NCI-H2107 treated with DMSO at 0.1 percent for 48 hours (cell line): Measurements from ENCODE around the gene BHMT.

Experiments
- DNase-seq: peaks from one replicate; lab custom pipeline; 2025; ENCODE audit not compliant: unreplicated experiment; lab: John Stamatoyannopoulos, UW

BHMT gene, protein sequence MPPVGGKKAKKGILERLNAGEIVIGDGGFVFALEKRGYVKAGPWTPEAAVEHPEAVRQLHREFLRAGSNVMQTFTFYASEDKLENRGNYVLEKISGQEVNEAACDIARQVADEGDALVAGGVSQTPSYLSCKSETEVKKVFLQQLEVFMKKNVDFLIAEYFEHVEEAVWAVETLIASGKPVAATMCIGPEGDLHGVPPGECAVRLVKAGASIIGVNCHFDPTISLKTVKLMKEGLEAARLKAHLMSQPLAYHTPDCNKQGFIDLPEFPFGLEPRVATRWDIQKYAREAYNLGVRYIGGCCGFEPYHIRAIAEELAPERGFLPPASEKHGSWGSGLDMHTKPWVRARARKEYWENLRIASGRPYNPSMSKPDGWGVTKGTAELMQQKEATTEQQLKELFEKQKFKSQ

DNA sequence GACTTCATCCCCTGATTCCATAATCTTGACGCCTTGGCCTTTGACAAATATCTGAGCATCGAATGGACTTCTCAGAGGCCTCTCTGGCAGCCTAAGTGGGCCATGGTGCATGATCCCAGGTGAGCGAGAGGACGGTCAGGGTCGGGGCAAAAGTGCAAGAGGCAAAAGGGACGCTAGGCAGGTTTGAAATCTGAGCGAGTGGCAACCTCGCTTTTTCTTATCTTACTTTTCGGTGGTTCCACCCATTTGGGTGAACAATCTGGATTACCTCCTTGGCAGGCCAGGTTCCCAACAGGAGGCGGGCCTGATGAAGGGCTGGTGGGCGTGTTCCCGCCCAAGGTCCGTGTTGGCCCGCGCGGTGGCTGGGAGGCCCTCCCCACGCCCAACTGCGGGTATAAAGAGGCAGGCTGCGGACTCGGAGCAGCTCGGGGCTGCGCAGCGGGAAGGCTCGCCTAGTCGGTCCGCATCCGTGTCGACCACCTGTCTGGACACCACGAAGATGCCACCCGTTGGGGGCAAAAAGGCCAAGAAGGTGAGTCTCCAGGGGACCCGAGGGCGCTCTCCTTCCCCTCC is at the start of gene BHMT:
TSS of gene BHMT (plus strand) at position 423 of the 573 bp plus-strand sequence. CDS start at position 500, 77 bp downstream.
- no peak for DNase-seq

DNA sequence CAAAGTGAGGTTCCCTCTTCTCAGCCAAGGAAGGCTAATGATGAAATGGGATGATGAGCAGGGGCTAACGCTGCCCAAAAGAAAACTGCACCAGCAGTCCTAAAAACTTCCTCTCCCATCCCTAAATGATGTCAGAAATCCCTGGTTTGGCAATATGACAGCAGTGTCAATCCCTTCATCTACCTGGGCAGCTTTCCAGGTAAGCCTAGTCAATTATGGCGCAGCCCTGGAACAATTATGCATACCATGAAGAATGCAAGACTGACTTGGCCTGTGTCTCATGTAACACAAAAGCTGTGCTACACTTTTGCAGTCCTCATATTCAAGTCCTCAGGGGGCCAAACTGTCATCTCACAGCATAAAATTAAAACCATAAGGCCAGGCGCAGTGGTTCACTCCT is 49.2 kb upstream of the BHMT start:
- DNase-seq = no peak

DNA sequence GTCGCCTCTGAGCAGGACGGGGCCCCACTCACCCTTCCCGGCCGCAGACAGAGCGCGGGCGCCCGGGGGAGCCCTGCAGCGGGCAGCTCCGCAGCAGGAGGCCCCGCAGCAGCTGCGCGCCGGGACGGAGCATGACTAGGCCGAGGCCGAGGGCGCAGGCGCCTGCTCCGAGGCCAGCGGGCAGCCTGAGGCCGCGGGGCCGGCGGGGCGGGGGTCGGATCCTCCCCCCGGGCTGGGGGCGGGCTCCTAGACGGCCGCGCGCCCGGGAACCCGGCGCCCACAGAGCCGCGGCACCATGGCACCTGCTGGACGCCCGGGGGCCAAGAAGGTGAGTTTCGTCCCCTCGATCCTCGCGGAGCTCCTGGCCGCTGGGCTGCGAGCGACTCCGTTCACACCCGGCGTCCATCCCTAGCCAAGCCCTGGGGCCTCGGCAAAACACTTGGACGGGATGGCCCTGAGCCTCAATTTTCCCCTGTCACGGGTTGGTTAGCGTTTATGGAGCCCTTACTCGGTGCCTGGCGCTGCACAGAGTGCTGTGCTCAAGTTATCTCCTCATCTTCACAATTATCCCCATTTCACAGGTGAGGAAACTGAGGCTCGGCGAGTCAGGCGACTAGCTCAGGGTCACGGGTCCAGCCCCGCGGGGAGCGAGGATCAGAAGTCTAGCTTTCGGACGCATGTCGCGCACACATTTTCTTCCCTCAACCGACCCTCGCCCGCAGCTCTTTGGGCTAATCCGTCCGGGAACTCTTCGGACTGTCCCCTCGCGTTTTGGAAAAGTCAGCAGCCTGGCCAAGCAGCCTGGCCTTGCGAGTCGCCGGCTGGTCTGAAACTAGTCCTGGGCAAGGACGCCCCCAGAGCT is 41.9 kb upstream of the BHMT start, which contains the start of the genes BHMT2 and DMGDH:
TSS of gene BHMT2 (plus strand) at position 280 of the 862 bp plus-strand sequence. CDS start at position 296, 16 bp downstream.
TSS of gene DMGDH (minus strand) at position 187 of the 862 bp plus-strand sequence. CDS start at position 133, 54 bp downstream.
- no peak for DNase-seq

DNA sequence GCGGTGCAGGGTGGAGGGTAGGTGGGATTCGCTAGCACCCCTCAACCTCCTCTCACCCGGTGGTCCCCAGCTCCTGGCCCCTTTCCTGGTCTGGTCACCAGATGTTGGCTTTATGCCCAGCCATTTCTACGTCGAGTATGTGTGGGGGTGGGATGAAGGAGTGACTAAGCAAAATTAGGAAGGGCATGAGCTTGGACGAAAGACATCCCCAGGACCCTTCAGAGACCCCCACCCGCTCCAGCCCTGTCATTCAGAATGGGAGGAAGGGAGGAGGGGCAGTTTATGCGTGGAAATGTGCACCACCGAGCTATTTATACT is 41.3 kb upstream of the BHMT start:
- no peak for DNase-seq

DNA sequence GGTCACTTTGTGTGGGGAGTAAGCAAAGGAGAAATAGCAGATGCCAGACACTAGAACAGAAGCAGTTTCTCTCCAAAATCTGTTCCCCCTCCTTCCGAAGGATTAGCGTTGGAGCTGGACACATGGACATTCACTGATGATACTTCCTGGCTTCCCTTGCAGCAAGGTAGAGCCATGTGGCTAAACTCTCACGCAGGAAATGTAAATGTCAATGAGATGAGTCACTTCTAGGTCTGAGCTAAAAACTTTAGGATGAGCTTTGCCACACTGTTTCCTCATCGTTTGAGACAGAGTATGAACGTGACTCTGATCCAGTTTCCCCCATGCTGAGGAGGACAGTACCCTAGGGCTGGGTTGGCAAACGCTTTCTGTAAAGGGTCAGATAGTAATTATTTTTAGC is 37.0 kb upstream of the BHMT start:
- no peak for DNase-seq

DNA sequence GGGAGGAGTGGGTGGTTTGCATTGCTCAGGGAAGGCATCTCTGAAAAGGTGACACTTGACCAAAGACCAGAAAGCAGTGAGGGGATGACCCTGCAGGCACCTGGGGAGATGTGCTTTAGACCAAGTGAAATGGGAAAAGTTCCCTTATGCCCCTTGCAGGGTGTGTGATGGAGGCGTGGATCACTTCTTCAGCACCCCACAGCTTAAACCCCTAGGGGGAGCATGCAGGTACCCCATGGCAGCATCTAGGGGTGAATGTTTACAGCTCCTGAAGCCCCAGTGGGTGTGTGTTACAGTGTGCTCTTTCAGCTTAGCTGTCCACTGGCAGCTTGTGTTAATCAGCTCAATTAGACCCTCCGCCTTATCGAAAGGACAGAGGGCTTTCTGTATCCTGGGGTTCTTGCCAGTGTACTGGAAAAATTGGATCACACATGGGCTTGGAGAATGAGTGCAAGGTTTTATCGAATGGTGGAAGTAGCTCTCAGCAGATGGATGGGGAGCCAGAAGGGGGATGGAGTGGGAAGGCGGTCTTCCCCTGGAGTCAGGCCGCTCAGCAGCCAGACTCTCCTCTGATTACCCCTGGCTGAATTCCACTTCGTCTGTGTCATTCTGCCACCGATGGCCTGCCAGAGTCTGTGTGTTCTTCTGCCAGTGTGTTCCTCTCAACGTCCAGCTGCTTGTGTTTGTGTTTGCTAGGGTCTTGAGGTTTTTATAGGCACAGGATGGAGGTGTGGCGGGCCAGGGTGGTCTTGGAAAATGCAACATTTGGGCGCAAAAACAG is 35.8 kb upstream of the BHMT start:
- no peak for DNase-seq

DNA sequence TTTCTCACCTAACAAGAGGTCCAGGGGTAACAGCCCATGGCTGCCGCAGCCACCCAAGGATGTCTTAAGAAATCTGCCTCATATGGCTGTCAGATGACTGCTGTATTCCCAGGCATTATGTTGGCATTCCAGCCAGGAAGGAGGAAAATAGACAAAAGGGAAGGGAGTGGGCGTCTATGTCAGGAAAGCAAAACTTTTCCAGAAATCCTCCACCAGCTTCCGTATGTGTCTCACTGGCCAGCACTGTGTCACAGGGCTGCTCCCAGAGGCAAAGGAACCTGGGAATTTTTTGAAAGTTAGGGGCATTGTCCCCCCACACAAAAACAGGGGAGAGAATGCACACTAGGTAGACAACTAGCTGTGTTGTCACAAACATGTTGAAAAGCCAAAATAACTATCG is 34.8 kb upstream of the BHMT start:
- DNase-seq = no peak

DNA sequence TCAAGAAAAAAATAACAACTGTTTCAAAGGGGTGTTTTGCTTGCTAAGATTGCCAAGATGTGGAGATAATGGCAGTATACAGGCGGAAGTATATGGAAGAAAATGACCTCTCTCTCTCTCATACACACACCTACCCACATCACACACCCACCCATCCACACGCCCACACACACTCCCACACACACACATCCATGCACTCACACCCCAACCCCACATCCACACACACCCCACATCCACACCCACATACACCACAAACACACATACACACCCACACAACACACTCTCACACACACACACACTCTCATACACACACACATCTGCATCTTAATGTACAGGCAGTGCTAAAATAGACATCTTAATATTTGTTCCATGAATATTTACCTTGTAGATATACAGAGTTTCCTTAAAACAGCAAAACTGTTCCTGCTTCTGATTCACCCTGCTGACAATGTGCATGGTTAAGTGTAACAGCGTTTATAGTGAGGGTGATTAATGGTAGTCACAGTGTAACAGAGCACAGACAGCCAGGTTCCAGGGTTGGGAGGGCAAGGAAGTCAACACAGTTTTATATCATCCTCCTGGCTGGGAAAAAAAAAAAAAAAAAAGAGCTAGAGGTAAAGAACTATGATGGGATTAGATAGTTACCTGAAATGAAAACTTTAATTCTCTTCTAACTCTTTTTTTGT is 33.8 kb upstream of the BHMT start:
- no peak for DNase-seq

DNA sequence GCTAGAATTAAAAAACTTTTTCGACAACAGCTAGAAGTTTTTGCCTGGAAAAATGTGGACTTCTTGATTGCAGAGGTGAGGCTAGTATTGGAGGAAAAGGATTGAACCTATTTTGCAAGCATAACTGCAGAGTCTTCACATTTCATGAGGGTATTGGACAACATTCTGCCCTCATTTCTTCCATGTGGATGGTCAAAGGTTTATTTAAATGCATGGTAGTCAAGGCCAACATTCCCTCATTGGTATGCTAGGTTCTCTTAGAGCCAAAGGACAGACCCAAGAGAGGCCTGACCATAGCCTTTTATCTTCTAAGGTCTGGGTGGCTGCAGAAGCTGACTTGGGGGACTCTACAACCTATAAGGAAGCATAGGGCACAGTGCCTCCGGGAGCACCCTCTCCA is 30.8 kb upstream of the BHMT start:
- no peak for DNase-seq

DNA sequence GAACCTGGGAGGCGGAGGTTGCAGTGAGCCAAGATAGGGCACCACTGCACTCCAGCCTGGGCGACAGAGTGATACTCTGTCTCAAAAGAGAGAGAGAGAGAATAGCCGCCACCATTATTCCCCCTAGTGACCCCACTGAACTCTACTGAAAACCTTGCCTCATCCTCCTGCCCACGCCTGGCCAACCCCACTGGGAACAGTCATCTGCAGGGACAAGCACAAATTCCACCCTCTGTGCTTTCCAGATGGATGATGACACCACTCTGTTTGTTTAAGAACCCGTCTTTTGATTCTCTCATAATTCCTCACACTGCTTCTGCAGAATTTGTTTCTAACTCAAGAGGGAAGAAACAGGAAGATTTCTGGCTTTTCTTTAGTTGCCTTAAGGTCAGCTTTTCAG is 29.8 kb upstream of the BHMT start:
- no peak for DNase-seq

DNA sequence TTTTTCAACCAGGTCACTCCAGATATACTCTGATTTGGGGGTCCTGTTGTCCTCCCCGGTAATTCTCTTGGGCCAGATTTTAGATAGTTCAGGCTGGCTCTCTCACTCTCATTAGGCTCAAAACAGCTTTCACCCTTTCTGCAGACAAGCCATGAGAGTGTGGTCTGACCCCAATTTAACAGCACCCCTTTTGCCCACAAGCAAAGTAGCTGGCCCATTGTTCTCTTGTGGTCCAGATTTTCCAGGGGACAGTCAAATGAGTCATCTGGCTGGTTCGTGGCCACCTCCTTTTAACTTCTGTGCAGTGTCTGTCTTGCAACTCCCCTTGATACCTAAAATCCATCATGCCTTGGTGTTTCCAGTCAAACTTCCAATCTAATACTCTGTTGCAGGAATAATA is 25.5 kb upstream of the BHMT start:
- DNase-seq = no peak

DNA sequence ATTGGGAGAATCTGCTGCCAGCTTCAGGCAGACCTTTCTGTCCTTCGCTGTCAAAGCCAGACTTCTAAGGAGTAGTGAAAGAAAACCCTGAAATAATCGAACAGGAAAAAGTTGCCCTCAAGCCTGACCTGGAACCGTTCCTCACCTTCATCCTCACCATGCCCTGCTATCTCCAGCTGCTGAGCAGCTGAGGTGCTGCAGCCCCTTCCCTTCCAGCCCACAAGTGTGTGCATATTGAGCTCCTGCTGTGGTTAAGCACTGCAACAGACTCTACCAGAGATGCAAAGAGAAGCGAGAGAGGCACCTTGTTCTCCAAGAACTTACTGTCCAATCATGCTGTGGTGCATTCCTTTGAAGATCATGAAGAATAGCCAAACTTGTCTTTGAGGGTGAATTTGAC is 23.1 kb upstream of the BHMT start:
- no peak for DNase-seq

DNA sequence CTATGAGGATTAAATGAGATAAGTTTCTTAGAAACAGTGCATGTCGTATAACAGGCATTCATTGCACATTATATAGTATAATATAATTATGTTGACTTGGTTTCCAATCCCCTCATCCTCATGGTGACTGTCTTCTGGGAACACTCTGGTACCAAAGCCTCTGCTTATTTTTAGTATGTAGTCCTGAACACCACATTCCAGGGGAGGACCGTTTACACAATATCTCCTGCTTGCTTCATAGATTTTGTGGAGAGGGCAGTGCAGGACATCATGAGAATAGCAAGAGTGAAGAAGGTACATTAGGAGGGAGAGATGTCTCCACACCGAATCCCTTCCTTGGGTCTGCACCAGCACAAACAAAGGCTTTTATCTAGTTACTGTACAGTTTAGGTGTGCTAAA is 20.5 kb upstream of the BHMT start:
- DNase-seq = no peak

DNA sequence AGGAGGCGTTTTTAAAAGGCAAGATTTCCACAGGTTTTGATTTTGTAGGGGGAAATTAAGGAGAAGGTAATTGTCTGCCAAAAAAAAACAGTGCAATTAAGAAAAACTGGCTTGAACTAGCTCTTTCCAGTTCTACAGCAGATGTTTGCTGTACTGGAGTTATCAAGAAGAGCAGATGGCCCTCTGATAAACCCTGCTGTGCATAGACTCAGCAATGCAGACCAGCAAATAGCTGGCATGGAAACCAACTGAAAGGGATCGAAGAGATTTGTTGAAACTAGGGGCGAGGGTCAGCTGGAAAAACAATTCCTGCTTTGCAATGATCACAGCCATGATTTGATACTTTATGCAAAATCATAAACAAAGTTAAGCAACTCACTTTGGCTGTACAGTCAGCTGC is 17.8 kb upstream of the BHMT start:
- DNase-seq = no peak

DNA sequence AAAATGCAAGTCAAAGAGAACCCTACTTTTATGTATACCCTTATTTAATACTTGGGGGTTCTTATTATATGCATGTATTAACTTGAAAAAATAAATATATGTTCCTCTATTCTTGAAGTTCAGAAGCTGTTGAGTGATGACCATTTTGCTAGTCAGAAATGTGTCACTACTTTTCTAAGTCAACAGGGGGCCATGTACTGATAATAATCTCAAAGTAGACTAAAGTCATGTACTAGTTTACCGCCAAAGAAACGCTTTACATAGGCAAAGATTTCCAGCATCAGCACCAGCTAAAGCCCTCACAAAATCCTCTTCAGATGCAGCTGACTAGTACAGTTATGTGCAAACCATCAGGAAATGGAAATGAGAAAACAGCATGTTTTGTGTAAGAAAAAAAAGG is 5.7 kb upstream of the BHMT start:
- DNase-seq = no peak

DNA sequence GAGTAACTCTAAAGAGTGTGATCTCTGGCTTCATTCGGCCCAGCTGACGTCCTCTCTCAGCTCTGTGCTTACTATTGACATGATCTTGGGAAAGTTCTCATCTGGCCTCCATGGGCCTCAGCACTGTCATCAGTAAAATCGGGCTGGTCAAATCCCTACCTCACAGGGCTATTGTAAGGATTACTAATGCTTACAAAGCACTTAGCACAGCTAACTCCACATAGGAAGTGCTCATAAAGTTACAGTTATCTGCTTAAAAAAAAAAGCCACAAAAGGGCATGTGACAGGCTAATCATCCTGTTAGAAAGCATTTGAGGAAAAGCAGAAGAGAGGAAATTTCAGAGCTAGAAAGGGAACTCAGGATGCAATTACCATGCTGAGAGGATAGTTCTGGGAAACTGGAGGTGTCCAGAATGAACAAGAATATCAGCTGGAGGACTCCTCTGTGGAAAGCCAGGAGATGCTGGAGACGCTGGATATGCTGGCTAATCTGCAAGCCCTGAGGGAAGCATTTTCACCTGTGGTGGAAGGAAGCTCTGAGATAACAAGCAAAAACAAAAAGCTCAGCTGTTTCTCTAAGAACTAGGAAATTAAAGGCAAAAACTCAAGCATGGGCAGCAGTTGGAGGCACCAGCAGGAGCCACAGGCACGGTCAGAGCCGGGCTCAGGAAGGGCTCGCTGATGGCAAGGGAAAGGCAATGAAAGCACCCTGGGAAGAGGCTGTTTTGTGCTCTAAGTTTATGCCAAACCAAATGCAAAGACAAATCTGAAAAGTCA is 4.4 kb upstream of the BHMT start:
- DNase-seq = no peak

DNA sequence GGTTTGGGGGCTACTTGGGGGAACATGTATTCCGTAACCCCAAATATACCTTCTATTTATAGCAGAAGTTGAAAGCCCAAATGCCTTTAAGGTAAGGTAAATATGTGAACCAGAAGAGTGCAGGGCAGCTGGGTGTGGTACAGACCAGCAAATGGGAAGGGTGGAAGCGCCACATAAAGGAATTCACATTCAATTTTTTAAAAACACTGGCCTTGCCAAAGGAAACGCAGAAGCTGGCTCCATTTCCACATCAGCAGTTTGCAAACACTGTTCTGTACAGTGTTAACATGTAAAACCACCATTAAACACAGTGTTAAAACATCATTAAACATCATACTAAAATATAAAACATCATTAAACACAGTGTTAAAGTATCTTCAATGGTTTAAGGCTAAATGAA is 3.5 kb upstream of the BHMT start:
- no peak for DNase-seq

DNA sequence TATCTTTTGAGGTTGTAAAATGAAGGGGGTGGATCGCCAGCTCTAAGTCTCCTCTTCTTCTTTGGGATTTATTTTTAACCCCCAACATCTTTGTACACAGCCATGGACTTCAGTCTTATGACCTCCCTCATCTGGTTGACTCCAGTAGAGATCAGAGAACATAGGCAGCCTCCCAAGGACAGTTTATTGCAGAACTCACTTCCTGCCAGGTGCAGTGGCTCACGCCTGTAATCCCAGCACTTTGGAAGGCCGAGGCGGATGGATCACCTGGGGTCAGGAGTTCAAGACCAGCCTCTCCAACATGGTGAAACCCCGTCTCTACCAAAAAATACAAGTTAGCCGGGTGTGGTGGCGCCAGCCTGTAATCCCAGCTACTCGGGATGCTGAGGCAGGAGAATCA is 2.8 kb upstream of the BHMT start:
- no peak for DNase-seq

DNA sequence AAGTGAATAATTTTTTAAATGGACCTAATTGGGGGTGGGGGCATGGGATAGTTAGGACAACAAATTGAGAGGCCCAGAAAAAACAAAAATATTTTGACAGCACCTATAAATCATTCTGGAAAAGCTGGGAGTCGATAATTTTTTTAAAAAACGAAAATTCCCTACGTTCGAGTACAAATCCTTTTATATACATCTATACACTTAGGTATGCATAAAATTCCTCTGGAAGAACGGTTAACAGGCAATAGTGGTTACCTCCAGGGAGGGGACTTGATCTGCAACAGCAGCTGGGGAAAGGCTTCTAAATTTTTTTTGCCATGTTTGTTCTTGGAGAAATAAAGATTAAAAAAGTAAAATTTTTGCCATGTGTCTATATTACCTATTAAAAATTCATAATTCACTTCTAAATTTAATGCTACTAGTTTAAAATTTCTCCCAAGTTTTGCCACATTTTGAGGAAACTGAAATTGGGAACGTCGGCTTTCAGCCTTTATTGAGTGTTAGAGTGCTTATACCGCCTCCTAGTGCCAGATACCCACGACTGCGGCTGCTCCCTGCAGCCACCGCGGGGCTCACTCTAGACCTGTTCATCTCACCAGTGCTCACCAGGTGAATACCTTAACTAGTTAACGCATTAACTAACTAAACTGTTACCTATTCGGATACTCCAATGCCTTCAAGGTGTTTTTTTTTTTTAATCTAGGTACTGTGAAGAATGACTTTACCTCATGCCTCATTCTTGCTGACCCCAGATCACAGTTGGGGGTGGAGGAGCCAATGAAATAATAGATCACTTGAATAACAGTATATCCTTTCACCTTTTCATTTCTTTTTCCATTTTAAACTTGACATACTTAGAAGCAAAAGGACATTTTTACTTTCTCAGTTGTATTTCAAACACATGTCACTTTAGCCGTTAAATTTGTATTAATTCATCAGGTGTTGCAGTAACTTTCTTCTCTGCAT is 1.8 kb upstream of the BHMT start:
- no peak for DNase-seq
